HL-60 (cell line): ENCODE measurements around the gene ESYT2.

ENCODE experiments used
- GABPA ChIP-seq: IDR thresholded peaks from 2 replicates; pipeline ENCODE4 v1.6.1; 2012; ENCODE audit warnings: low read depth
- POLR2AphosphoS5 ChIP-seq: IDR thresholded peaks from 2 replicates; pipeline ENCODE4 v1.6.1; 2012; ENCODE audit warnings: low read depth
- TF ChIP-seq, protein P1 (sequence below): IDR thresholded peaks from one replicate; pipeline ENCODE4 v1.5.1; 2011; ENCODE audit warnings: low read length, control low read depth, inconsistent platforms; ENCODE audit not compliant: insufficient read depth
- TF ChIP-seq, protein P2 (sequence below): IDR thresholded peaks from 2 replicates; pipeline ENCODE4 v1.6.1; 2012; ENCODE audit warnings: low read depth; ENCODE audit not compliant: insufficient replicate concordance

DNA sequence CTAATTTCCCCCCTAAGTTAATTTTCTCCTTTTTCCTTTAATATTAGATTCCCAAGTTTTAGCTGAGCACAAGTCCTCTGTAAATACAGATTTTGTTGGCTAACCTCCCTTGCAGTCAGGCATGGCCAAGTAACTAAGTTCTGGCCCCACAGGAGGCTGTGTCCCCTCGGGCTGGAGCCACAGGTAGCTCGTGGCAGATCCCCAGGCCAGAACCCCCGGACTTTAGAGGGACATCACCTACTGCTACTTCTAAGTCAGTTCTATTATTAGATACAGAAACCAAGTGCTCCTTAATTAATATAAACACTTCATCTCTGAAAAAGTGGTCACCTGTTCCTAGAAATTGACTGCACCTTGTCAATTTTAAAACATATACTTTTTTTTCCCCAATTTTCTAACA, 78.6 kb downstream of the ESYT2 start:
- TF ChIP-seq, protein P1, sequence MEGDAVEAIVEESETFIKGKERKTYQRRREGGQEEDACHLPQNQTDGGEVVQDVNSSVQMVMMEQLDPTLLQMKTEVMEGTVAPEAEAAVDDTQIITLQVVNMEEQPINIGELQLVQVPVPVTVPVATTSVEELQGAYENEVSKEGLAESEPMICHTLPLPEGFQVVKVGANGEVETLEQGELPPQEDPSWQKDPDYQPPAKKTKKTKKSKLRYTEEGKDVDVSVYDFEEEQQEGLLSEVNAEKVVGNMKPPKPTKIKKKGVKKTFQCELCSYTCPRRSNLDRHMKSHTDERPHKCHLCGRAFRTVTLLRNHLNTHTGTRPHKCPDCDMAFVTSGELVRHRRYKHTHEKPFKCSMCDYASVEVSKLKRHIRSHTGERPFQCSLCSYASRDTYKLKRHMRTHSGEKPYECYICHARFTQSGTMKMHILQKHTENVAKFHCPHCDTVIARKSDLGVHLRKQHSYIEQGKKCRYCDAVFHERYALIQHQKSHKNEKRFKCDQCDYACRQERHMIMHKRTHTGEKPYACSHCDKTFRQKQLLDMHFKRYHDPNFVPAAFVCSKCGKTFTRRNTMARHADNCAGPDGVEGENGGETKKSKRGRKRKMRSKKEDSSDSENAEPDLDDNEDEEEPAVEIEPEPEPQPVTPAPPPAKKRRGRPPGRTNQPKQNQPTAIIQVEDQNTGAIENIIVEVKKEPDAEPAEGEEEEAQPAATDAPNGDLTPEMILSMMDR, result no peak
- TF ChIP-seq, protein P2, sequence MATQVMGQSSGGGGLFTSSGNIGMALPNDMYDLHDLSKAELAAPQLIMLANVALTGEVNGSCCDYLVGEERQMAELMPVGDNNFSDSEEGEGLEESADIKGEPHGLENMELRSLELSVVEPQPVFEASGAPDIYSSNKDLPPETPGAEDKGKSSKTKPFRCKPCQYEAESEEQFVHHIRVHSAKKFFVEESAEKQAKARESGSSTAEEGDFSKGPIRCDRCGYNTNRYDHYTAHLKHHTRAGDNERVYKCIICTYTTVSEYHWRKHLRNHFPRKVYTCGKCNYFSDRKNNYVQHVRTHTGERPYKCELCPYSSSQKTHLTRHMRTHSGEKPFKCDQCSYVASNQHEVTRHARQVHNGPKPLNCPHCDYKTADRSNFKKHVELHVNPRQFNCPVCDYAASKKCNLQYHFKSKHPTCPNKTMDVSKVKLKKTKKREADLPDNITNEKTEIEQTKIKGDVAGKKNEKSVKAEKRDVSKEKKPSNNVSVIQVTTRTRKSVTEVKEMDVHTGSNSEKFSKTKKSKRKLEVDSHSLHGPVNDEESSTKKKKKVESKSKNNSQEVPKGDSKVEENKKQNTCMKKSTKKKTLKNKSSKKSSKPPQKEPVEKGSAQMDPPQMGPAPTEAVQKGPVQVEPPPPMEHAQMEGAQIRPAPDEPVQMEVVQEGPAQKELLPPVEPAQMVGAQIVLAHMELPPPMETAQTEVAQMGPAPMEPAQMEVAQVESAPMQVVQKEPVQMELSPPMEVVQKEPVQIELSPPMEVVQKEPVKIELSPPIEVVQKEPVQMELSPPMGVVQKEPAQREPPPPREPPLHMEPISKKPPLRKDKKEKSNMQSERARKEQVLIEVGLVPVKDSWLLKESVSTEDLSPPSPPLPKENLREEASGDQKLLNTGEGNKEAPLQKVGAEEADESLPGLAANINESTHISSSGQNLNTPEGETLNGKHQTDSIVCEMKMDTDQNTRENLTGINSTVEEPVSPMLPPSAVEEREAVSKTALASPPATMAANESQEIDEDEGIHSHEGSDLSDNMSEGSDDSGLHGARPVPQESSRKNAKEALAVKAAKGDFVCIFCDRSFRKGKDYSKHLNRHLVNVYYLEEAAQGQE, result no peak
- TF ChIP-seq POLR2AphosphoS5 (no peak), GABPA (no peak)
